ENCODE data around the gene SLC39A8. TPM values are rescaled to one million over a fixed set of nuclear protein-coding genes. Genes with fewer than 3 reads are reported as not detected.
"Not testable (repeated sequence)": the region's sequence is repeated elsewhere in the genome, so short reads cannot be mapped to it uniquely, and the experiment has no call there.

Gene SLC39A8
- total RNA-seq, 6 experiments from 2014 or later, result 0.38 to 2.6 (median 1.7) TPM

- no peak overlapping the region for H3K4me3 Mint-ChIP-seq
- H3K36me3 Mint-ChIP-seq (ENCODE audit: low read depth), result peaks cover 4% of the 10 kb centered on the region; the same call in 1 of the 2 replicates
- peaks cover 1% of the 10 kb centered on the region for H3K27me3 Mint-ChIP-seq (ENCODE audit: insufficient read depth)
- DNase-seq, result no peak
- TF ChIP-seq CTCF (IDR thresholded peaks at IDR 0.05), result no peak
- H3K27ac Mint-ChIP-seq, result no peak overlapping the region
- H3K4me1 Mint-ChIP-seq (ENCODE audit: low read depth), result no peaks in the 10 kb centered on the region
- H3K9me3 Mint-ChIP-seq, result peaks cover 7% of the 10 kb centered on the region; the same call in 1 of the 2 replicates
These were observed 94.9 kb downstream of the SLC39A8 start for GRCh38 chr4:102250341-102250740.

GRCh38 chr4:102247041-102247440 lies 98.2 kb downstream of the SLC39A8 start:
- TF ChIP-seq CTCF (IDR thresholded peaks at IDR 0.05), result no peak
- peaks cover 7% of the 10 kb centered on the region; the same call in 1 of the 2 replicates for H3K9me3 Mint-ChIP-seq
- H3K27ac Mint-ChIP-seq, result no peak overlapping the region
- no peak overlapping the region for H3K4me3 Mint-ChIP-seq
- no peaks in the 10 kb centered on the region for H3K4me1 Mint-ChIP-seq (ENCODE audit: low read depth)
- DNase-seq, result no peak
- peaks cover 4% of the 10 kb centered on the region; the same call in 1 of the 2 replicates for H3K36me3 Mint-ChIP-seq (ENCODE audit: low read depth)
- peaks cover 5% of the 10 kb centered on the region for H3K27me3 Mint-ChIP-seq (ENCODE audit: insufficient read depth)

- Mint-ChIP-seq H3K4me3 (no peak overlapping the region), H3K4me1 (ENCODE audit: low read depth) (no peaks in the 10 kb centered on the region), H3K9me3 (peaks cover 7% of the 10 kb centered on the region; the same call in 1 of the 2 replicates), H3K27me3 (ENCODE audit: insufficient read depth) (peaks cover 5% of the 10 kb centered on the region), H3K36me3 (ENCODE audit: low read depth) (peaks cover 4% of the 10 kb centered on the region; the same call in 1 of the 2 replicates), H3K27ac (no peak overlapping the region)
- TF ChIP-seq CTCF (IDR thresholded peaks at IDR 0.05), result no peak
- no peak for DNase-seq
These were observed 98.9 kb downstream of the SLC39A8 start for GRCh38 chr4:102246416-102246815.

GRCh38 chr4:102244878-102245535 lies 100.3 kb downstream of the SLC39A8 start:
- no peak overlapping the region for H3K27ac Mint-ChIP-seq
- TF ChIP-seq CTCF (IDR thresholded peaks at IDR 0.05), result no peak

GRCh38 chr4:102243296-102243695 lies 102.0 kb downstream of the SLC39A8 start:
- not testable (repeated sequence) for H3K9me3 Mint-ChIP-seq; H3K27ac Mint-ChIP-seq; H3K4me1 Mint-ChIP-seq (ENCODE audit: low read depth); H3K4me3 Mint-ChIP-seq; H3K36me3 Mint-ChIP-seq (ENCODE audit: low read depth); DNase-seq; H3K27me3 Mint-ChIP-seq (ENCODE audit: insufficient read depth)

More at GRCh38 chr4:102244878-102245535, 100.3 kb downstream of the SLC39A8 start:
- Mint-ChIP-seq H3K9me3 (peaks cover 7% of the 10 kb centered on the region; the same call in 1 of the 2 replicates), H3K27me3 (ENCODE audit: insufficient read depth) (peaks cover 5% of the 10 kb centered on the region), H3K4me3 (no peak overlapping the region), H3K4me1 (ENCODE audit: low read depth) (no peaks in the 10 kb centered on the region), H3K36me3 (ENCODE audit: low read depth) (peaks cover 4% of the 10 kb centered on the region; the same call in 1 of the 2 replicates)
- DNase-seq, result no peak

- Mint-ChIP-seq H3K36me3 (ENCODE audit: low read depth) (no peaks in the 10 kb centered on the region; the same call in 1 of the 2 replicates), H3K4me1 (ENCODE audit: low read depth) (no peaks in the 10 kb centered on the region), H3K9me3 (peaks cover 21% of the 10 kb centered on the region), H3K27ac (no peak overlapping the region), H3K4me3 (no peak overlapping the region), H3K27me3 (ENCODE audit: insufficient read depth) (peaks cover 3% of the 10 kb centered on the region; the same call in 1 of the 2 replicates)
- no peak for DNase-seq
- no peak for TF ChIP-seq CTCF (IDR thresholded peaks at IDR 0.05)
These were observed 110.9 kb downstream of the SLC39A8 start for GRCh38 chr4:102234243-102234838.

Data from HFFc6 (cell line).